SW 1271 (cell line): ENCODE results near the gene COLEC12.

ENCODE experiments used
- DNase-seq, 2 experiments: peaks; one replicate each; lab custom pipeline; 2025; lab: John Stamatoyannopoulos, UW

The COLEC12 gene

DNA sequence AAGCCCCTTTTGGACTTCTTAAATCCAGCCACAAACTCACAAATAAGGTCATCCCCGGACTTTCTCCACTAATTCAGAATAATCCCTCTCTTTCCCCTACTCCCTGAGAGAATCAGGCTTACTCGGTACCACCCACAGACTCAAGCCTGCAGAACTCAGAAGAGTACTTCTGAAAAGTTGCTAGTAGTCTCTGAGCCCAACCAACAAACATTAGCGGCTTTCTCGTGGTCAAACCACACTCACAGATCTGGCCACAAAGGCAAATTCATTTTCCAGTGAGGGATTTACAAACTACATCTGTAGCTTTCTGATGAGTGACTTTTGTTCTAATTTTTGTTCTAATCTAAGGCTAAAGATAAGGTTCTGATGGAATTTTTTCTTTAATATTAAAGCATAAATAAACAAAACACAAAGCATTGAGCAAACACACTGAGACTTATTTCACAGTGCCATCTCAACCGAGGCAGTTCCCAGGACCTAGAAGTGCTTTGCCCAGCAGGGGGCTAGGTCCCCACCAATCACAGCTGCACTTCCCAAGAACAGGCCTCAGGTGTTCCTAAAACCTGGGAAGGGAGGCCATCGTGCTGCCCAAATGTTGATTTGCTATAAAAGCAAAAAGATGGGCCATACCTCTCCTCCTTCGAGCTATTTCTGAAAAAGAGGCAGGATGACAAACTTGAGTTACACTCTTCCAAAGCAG is 110.7 kb downstream of the COLEC12 start:
- DNase-seq, result no peak

DNA sequence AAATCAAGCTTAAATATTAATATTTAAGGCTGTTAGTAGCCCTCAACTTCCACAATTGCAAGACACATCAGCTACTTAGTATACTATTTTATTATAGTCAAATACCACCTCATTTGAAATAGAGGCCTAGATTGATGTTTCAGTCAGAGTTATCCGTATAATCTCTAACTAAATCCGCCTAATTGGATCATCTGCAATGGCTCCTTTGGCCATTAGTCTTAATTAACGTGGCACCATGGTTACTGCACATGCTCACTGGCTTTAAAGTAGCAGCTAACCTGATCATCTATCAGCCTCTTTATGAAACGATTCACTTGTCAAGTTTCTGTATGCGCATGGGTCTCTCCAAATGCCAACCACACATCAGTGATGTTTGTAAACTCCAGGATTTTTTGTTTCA is 112.3 kb downstream of the COLEC12 start:
- no peak for DNase-seq

DNA sequence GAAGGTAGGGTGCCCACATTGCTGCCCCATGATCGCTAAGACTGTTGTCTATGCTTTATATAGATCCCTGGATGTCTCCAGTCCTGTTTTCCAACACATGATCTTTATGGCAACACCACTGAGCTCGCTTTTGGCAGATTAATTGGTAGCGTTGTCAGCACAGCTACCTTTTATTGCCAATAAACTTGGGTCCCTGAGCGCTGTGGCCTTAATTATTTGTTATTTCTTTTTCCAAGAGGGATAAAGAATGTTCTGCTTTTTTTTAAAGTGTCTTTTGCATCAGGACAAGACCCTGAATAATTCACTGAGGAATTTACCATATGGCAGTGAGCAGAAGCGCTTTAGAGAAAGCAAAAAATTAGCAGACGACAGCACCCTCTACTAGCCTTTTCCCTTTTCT is 113.5 kb downstream of the COLEC12 start:
- DNase-seq, result no peak

DNA sequence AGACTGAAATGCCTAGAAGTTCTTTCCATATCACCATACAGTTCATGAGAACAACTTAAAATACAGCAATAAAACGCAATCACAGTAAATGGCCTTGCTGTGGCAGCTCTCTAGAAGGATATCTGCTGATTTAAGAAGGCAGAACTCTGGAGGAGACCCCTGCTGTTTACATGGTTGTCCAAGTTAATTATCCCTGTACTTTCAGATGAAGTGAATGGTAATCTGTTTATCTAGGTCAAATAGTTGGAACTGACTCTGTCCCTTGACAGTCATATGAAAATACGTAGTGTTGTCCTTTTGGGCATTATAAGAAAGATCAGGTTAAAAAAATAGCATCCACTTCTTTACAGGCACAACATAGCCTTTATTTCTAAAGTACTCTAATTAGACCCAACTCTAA is 115.6 kb downstream of the COLEC12 start:
- DNase-seq, result no peak

DNA sequence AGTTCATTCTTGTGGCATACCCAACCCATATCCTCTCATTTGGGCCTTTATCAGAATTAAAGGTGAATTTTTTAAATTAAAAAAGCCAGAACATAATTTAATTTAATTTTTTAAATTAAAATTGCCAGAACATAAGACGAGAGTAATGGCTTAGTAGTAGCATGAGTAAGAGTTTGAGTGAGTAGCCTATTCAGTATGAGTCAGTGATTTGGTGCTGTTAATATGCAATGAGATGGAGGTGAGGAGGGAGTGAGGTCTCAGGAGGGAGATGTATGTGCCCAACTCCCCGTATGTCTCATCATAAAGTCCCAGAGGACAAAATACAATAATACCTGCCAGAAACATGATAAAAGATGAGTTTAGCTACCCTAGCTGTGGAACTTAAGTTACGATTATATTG is 117.4 kb downstream of the COLEC12 start:
- no peak for DNase-seq

DNA sequence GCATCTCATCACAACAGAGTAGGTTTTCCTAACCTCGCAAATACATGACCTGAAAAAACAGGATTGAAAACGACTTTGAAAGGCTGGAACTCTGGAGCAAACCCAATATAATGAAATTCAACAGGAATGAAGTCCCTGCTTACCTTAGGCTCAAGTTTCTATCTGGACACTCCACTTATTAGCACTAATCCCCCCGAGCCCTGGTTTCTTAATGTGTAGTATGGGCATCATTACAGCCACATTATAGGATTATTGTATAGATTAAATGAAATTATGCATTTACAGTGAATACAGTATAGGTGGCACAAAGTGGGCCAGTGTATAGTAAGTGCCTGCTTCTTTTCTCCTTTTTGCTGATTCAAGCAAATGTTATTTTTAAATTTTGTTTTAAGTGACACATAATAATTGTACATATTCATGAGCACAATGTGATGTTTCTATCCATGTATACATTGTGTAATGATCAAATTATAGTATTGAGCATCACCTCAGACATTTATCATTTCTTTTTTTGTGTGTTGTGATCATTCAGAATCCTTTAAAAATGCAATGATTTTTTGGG is 118.0 kb downstream of the COLEC12 start:
- DNase-seq, result no peak

DNA sequence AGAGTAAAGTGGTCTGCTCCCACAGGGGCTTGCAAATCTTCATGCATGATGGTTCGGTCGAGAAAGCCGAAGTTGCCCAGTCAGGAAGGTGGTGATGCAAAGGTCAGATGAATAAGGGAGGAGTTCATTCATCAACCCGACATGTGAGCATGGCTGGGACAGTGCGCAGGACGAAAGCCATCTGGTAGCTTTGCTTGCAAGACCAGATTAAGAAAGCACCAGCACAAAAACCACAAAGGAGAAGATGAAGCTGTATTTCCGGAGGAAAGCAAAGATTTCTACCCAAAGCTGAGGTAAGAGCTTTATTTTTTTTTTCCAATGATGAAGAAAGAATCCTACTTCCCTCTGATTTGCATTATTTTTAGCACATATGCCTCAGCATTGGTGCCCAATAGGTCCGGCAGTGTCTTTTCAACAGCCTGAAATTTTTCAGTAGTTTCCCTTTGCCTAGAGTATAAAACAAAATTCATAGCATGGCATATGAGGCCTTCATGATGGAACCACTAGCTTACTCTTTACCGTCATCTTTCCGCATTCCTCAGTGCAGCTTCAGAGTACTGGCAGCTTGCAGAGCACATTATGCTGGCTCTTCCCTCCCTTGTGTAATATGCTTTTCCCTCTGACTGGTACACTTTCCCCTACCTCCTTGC is 120.7 kb downstream of the COLEC12 start:
- DNase-seq, result no peak

DNA sequence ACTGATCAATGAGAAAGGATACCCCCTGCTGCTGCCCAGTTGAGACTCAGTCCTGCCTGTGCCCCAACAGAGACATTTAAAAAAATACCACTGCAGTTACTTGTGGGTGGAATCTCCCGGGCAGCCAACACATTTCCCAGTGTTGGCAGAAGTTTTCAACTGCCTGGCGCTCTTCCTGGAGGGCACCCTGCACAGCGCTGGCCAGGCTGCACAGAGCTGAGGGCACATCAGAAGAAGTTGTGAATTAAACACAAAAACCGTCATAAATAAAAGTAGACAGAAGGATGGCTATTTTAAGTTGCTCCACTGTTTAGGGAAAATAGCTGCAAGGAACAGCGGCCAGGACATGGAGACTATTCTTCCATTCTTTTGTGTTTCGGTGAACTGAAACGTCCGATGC is 122.4 kb downstream of the COLEC12 start:
- DNase-seq, result no peak

DNA sequence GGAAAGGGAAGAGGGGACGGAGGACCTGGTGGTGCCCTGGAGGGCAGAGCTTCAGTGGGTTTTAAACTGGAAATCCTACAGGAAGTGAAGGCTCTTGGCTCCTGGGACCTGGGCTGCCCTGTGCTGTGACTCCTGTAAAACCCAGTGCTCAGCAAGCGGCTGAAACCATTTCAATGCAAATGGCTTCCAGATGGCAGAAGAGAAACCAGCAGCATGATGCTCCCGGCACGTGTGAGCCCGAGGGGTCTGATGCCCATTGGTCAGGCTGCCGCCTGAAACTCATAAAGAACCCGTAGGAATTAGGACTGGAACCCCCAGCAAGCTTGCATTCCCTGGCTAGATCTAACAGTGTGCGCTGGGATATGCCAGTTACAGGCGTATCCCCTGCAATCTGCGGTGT is 123.4 kb downstream of the COLEC12 start:
- no peak for DNase-seq

DNA sequence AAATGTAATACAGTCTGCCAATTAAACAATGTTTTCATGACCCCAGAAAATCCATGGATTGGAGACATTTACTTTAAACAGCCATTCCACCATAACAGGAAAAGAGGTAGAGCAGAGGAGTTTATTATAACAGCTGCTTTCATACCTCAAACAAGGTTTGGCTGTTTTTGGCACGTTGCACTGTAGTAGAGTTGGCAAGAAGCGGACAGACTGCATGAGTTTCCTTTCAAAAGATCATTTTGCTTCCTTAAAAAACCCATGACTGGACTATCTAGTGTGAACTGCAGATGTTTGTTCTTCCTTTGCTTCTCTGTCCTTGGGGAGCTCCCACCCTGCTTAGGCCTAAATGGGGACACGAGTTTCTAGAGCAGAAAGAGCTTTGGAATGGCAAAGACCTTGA is 124.2 kb downstream of the COLEC12 start:
- DNase-seq, result no peak

DNA sequence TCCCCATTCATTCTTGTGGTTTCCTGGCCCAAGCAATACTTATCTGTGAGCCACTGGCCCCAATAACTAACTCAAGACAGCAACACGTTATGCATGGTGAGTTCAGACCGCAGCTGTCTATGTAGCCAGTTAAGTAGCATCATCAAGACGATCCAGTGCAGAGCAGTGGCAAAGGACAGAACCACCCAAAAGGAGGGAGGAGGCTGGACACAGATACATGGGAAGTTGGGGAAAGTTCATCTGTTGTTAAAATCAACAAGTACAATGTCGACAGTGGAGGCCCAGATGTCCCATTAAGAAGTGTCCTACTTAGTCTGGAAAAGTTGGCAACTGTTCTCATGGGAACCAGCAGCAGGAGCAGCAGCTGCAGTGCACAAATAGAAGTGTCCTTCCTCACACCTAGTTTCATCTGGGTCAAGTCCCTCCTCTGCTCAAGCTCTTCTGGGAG is 125.8 kb downstream of the COLEC12 start:
- DNase-seq, result no peak

DNA sequence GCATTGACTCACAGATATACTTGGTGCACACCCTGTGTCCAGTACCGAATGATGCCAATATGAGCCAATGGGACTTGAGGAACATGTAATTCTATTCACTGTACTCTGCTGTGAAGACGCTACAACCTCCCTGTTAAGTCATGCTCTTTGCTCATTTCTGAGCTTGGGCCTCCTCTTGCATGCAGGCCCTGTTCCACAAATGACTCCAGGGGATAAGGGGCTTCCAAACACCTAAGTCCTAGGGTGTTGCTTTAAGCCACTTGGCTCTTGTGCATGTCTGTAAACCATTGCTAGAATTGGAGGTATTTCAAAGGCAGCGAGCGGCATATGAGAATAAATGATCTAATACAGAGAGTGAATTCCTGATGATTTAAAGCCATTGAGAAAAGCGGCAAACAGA is 126.7 kb downstream of the COLEC12 start:
- DNase-seq, result no peak

DNA sequence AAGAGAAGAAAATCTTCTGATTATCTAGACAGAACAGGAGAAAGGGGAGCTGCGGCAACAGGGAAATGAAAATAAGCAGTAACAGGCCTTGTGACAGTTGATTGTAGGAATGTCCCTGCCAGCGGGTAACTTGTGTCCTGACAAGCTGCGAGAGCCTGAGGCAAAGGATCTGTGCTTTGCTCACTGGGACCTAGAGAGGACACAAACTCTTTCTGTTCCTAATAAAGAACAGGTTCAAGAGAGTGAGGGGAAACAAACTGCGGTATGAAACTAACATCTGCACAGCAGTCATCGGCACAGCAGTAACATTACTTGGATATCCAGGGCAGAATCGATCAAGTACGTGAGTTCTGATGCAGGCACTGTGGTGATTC is 128.9 kb downstream of the COLEC12 start:
- no peak for DNase-seq

DNA sequence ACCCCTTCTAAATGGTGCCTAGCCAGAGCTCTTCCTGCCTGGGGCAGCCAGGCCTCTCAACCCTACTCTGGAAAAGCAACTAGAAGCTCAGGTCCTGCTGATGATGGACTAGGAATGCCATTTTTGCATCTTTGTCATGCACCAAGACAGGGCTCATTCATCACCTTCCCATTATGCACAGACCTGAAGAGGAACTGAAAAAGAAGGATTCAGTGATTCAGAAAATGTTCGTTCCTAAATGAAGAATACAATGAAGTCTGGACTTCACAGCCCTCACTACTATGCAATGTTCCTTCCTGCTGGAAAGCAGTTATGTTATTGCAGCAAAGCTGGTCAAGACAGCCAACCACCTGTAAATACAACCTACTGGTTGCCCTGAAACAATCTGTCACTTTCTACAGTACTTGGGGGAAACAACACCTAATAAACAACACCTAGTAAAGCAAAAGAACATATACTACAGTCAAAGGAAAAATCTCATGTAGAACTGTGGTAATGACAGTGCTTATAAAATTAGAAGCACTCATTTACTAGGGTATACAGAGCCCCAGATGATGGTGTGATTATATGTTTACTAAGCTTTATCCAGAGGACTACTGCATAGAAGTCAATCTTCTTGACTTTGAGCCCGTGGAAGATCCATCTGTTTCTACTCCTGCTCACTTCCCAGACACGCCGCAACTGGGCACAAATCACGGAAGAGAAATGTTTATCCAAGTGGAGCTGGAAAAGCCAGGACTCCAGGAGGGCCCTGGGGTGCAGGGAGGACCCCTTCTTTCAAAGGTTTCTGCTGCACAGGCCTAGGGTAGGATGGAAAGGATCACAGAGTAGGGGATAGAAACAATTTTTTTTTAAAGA is 129.5 kb downstream of the COLEC12 start:
- no peak for DNase-seq

DNA sequence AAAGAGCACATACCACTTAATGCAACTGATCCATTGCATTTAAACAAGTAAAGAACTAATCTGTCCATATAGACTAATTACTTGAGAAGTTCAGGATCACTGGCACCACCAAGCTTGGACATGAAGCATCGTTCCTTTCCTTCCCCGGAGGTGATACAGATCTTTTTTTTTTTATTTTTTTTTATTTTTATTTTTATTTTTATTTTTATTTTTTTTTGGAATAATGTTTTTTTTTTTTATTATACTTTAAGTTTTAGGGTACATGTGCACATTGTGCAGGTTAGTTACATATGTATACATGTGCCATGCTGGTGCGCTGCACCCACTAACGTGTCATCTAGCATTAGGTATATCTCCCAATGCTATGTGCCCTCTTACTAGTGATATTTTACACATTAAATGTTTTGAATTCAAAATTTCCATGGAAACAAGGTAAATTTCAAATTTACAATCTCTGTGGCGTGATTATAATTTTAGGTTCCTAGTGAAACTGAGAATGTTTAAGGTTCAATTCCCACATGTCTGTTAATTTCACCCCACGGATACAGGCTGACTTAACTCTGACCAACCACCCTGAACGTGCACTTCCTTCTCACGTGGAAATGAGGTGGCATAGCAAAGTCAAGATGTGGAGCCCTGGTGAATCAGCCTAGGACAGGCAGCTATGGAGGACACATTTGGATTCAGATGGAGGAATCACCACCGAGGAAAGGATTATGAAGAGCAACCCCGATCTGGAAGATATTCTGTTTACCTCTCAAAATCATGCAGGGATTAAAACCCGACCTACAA is 131.1 kb downstream of the COLEC12 start:
- no peak for DNase-seq

DNA sequence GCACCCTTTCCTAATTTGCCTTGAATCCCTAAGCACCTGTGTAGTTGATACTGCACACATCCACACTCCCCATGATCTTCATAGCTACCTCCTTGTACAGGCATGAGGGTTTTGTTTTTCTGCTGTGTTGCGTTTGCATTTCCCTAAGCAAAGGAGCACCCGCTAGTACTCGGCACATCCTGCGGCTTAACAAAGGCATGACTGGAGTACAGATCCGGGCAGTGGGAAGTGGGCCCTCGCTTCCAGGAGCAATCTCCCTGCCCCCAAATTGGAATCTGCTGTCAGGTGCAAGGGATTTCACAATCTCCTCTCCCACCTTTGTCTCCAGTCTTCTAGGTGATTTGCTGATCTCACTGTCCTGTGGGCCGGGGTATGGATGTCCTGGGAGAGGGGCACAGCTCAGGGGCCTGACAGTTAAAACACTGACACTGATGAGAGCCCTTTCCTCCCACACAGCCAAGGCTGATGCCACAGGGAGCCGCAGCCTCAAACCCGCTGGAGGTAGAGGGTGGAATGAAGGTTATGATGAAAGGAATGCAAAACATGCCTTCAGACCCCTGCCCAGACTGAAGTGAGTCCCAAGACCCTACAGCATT is 133.9 kb downstream of the COLEC12 start:
- DNase-seq, result no peak

DNA sequence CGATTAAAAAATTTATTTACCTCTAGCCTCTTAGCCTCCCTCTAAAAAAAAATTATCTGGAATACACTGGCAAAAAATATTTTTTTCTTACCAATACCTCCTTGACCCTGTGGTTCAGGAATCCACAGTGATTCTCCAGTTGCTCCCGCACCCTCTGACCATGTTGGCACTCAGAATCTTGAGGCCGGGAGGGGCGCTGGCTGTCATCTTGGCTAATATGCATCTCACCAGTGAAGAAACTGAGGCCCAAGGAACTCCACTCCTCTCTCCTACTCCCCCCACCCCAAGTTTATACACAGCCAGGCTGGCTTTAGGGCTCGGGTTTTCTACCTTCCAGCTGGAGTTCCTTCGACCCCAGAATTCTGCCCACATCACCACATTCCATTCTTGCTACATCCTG is 134.8 kb downstream of the COLEC12 start:
- DNase-seq, result no peak

DNA sequence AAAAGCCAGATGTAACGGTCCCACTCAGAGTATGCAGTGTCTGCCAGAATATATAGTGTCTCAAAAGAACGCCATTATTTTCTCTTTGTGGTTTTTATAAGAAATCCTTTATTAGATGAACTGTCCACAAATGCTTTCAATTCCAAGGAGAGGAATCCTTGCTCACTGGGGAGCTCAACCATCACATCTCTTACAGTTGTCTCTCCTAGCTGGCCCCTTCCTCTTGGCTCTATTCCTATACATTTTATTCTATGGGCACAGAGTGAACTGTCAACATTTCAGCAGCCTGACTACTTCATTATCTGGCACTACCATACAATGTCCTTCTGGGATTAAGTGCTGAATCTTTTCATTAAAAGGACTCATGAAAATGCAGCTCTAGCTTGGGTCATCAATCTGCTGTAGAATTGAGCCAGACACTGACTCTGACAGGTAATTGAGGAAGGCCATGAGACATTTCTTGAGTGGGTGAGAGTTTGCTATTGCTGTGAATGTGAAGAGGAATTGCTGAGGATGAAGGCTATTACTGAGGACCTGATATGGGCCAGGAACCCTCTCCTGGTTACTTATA is 136.2 kb downstream of the COLEC12 start:
- no peak for DNase-seq

DNA sequence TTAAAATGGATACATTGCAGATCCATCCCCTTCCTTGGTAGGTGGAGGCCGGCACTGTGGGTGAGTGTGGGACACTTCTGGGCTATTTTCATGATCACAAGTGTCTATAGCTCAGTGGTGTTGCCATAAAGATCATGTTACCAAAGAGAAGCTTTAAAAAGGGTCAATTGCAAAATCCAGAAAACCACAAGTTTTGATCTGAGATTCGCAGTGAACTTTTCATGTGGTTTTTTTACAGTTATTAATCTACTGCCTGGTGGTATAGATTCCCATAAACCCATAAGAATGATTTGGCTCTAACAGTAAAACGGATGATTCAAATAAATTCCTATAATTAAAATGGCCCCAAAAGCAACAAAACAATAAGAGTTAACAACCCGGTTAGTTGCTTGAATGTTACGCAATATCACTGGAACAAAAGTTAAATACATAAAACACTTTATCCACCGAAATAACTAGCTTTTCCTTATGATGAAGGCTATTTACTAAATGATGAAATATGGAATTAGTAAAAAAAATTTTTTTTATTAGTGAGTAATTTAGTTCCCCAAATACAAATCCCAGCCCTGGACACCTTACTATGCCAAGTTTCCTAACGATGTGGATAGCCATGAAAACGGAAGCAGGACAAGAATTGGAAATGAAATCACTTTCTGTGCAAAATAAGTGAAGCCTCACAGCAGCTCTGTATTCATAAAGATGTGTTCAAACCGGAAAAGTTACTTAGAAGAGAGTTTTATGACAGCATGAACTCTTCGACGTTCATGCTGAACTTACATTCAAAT is 137.0 kb downstream of the COLEC12 start:
- DNase-seq, result no peak
